HepG2 (cell line): Measurements from ENCODE around the gene NCAPD2. TPM values are rescaled to one million over a fixed set of nuclear protein-coding genes. Genes with fewer than 3 reads are reported as not detected.

ENCODE experiments used
- CREB1 ChIP-seq, 2 experiments: fragments of 450-650 bp in 1 of 2; IDR thresholded peaks; 2 replicates each; pipeline ENCODE4 v1.6.1; 2016 to 2017; ENCODE audit warnings: control low read depth in 1 of 2, mild to moderate bottlenecking in 1 of 2, missing compliant biosample characterization in 1 of 2, missing genetic modification characterization in 1 of 2
- ELF1 ChIP-seq: sonication (generic); formaldehyde crosslinking; IDR thresholded peaks from 2 replicates; pipeline ENCODE4 v1.4.0; 2020; ENCODE audit warnings: missing genetic modification reagents
- GPN1 ChIP-seq: sonication (generic); formaldehyde crosslinking; IDR thresholded peaks from 2 replicates; pipeline ENCODE4 v1.5.1; 2020; ENCODE audit warnings: missing genetic modification reagents, borderline replicate concordance
- KLF9 ChIP-seq: IDR thresholded peaks from 2 replicates; pipeline ENCODE4 v1.6.1; 2016; ENCODE audit warnings: low read depth
- MYNN ChIP-seq: sonication (generic); formaldehyde crosslinking; IDR thresholded peaks from 2 replicates; pipeline ENCODE4 v1.4.0; 2020; ENCODE audit warnings: mild to moderate bottlenecking, low read depth, missing genetic modification reagents
- NFAT5 ChIP-seq: sonication (generic); formaldehyde crosslinking; IDR thresholded peaks from 2 replicates; pipeline ENCODE4 v1.4.0; 2020; ENCODE audit warnings: missing genetic modification reagents
- PATZ1 ChIP-seq: sonication (generic); formaldehyde crosslinking; IDR thresholded peaks from 2 replicates; pipeline ENCODE4 v1.4.0; 2020; ENCODE audit warnings: missing genetic modification reagents
- PPARG ChIP-seq: conservative IDR thresholded peaks from 2 replicates; pipeline ENCODE4 v1.6.1; 2016; ENCODE audit warnings: missing biosample characterization, missing genetic modification reagents
- SMAD1 ChIP-seq: sonication (generic); formaldehyde crosslinking; IDR thresholded peaks from 2 replicates; pipeline ENCODE4 v1.4.0; 2020; ENCODE audit warnings: missing genetic modification reagents, low read depth, mild to moderate bottlenecking, borderline replicate concordance
- SP2 ChIP-seq: sonication (generic); formaldehyde crosslinking; IDR thresholded peaks from 2 replicates; pipeline ENCODE4 v1.5.1; 2020; ENCODE audit warnings: mild to moderate bottlenecking, missing genetic modification reagents
- SRSF1 ChIP-seq: fragments of 200-400 bp; formaldehyde crosslinking; optimal IDR thresholded peaks from 2 replicates; pipeline ENCODE3; 2017; ENCODE audit warnings: mild to moderate bottlenecking, low read depth, low read length, moderate library complexity
- TIGD3 ChIP-seq: sonication (generic); formaldehyde crosslinking; IDR thresholded peaks from 2 replicates; pipeline ENCODE4 v1.5.1; 2020; ENCODE audit warnings: mild to moderate bottlenecking, missing genetic modification reagents, borderline replicate concordance
- ZFP62 ChIP-seq: sonication (generic); formaldehyde crosslinking; IDR thresholded peaks from 2 replicates; pipeline ENCODE4 v1.4.0; 2020; ENCODE audit warnings: missing genetic modification reagents
- ZNF224 ChIP-seq: sonication (generic); formaldehyde crosslinking; IDR thresholded peaks from 2 replicates; pipeline ENCODE4 v1.5.0; 2020; ENCODE audit warnings: mild to moderate bottlenecking, missing genetic modification reagents
- ZNF430 ChIP-seq: sonication (generic); formaldehyde crosslinking; IDR thresholded peaks from 2 replicates; pipeline ENCODE4 v1.9.0; 2021; ENCODE audit warnings: mild to moderate bottlenecking, missing genetic modification reagents
- ZNF496 ChIP-seq: sonication (generic); formaldehyde crosslinking; IDR thresholded peaks from 2 replicates; pipeline ENCODE4 v1.8.1; 2023; ENCODE audit warnings: mild to moderate bottlenecking, moderate library complexity, missing genetic modification reagents; ENCODE audit not compliant: insufficient replicate concordance
- ZNF737 ChIP-seq: sonication (generic); formaldehyde crosslinking; IDR thresholded peaks from 2 replicates; pipeline ENCODE4 v1.5.0; 2020; ENCODE audit warnings: missing genetic modification reagents, mild to moderate bottlenecking, borderline replicate concordance
- ZSCAN21 ChIP-seq: sonication (generic); formaldehyde crosslinking; IDR thresholded peaks from 2 replicates; pipeline ENCODE4 v1.8.0; 2022; ENCODE audit warnings: mild to moderate bottlenecking, missing genetic modification reagents, moderate library complexity, borderline replicate concordance
- polyA plus RNA-seq, 8 experiments: library from polyadenylated mRNA; depleted of rRNA in 3 of 8; stranded (reverse) in 7 of 8; unstranded in 1 of 8; fragments of >200 nt; fragmentation: Illumina TruSeq in 4 of 8; extraction: Trizol in 4 of 8; gene quantifications; 2 replicates each; pipeline versions ENCODE4 v1.2.1 to v1.2.3, GENCODE V29; 2011 to 2016; ENCODE audit warnings: low read depth in 4 of 8, missing spikeins in 1 of 8, mixed read lengths in 1 of 8; ENCODE audit not compliant: insufficient read depth in 1 of 8
- total RNA-seq, 5 experiments: library from RNA; depleted of rRNA; stranded (reverse); fragments of >200 nt; fragmentation: Illumina TruSeq; extraction: Trizol; gene quantifications; 2 replicates each; pipeline ENCODE4 v1.2.3, GENCODE V29; 2016; ENCODE audit warnings: low read depth in 1 of 5
- TF ChIP-seq, protein P1 (sequence below): sonication (generic); formaldehyde crosslinking; IDR thresholded peaks from 2 replicates; pipeline ENCODE4 v1.8.1; 2023; ENCODE audit warnings: mild to moderate bottlenecking, inconsistent platforms, moderate library complexity, missing genetic modification reagents, borderline replicate concordance

Gene NCAPD2
- total and polyA plus RNA-seq, 2 of the 13 experiments (the other 11 are each of a cell fraction or from before 2014, with no cell fraction given), result 51.1 to 65.6 TPM

- TF ChIP-seq ZSCAN21 (CRISPR knock-in tag), result no peak
- TF ChIP-seq ZNF224, result no peak
- TF ChIP-seq, protein P1, sequence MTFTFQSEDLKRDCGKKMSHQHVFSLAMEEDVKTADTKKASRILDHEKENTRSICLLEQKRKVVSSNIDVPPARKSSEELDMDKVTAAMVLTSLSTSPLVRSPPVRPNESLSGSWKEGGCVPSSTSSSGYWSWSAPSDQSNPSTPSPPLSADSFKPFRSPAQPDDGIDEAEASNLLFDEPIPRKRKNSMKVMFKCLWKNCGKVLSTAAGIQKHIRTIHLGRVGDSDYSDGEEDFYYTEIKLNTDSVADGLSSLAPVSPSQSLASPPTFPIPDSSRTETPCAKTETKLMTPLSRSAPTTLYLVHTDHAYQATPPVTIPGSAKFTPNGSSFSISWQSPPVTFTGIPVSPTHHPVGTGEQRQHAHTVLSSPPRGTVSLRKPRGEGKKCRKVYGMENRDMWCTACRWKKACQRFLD, result no peak
- no peak for TF ChIP-seq ELF1
- no peak for TF ChIP-seq MYNN
- no peak for TF ChIP-seq ZNF496 (CRISPR knock-in tag)
- TF ChIP-seq PATZ1 (CRISPR knock-in tag), result 0 out of 2 replicates have a peak, but pooled peaks have one; percentile 18
- TF ChIP-seq TIGD3, result no peak
- TF ChIP-seq CREB1 (IDR thresholded peaks at IDR 0.05), result no peak
- no peak for TF ChIP-seq CREB1 (CRISPR knock-in tag; IDR thresholded peaks at IDR 0.05)
- no peak for TF ChIP-seq ZNF430 (CRISPR knock-in tag)
- TF ChIP-seq ZFP62 (CRISPR knock-in tag), result no peak
- no peak for TF ChIP-seq PPARG (CRISPR knock-in tag)
- no peak for TF ChIP-seq SMAD1 (CRISPR knock-in tag)
- no peak for TF ChIP-seq NFAT5 (CRISPR knock-in tag)
- no peak for TF ChIP-seq SP2 (CRISPR knock-in tag)
- no peak for TF ChIP-seq SRSF1
- no peak for TF ChIP-seq GPN1 (CRISPR knock-in tag)
- TF ChIP-seq KLF9 (CRISPR knock-in tag), result no peak
- no peak for TF ChIP-seq ZNF737 (CRISPR knock-in tag)
Observed at GRCh38 chr12:6554168-6555017, 60.5 kb downstream of the NCAPD2 start (continued).
